ENCODE measurements around the gene CRTC3.
A peak's percentile ranks its signal among the peaks of the same experiment; 100 is the strongest.
"Not testable (repeated sequence)": the region's sequence is repeated elsewhere in the genome, so short reads cannot be mapped to it uniquely, and the experiment has no call there.

Gene CRTC3

GRCh38 chr15:90633360-90633759 is 103.6 kb downstream of the CRTC3 start:
- Histone ChIP-seq H3K27me3 (no peaks in the 10 kb centered on the region), H3K4me3 (no peak overlapping the region), H3K4me1 (no peaks in the 10 kb centered on the region), H3K36me3 (peaks cover 69 to 75% (median 69%) of the 10 kb centered on the region in 3 donors), H3K9me3 (no peaks in the 10 kb centered on the region), H3K27ac (no peak overlapping the region)
- intact Hi-C loops (cut with DNase I; ENCODE audit: low total_unique reads): no loop called here
- no peak for TF ChIP-seq CTCF (IDR thresholded peaks at IDR 0.05)
- DNase-seq: peak in 1 of 2 donors; percentile 62

- H3K4me3 ChIP-seq; DNase-seq; H3K27ac ChIP-seq; intact Hi-C loops (cut with DNase I; ENCODE audit: low total_unique reads); H3K27me3 ChIP-seq; H3K9me3 ChIP-seq; H3K4me1 ChIP-seq: not testable (repeated sequence)
- H3K36me3 ChIP-seq: peaks cover 68 to 77% (median 72%) of the 10 kb centered on the region in 3 donors
Observed at GRCh38 chr15:90636993-90637392, 107.3 kb downstream of the CRTC3 start.

- H3K36me3 ChIP-seq: peaks cover 69 to 79% (median 71%) of the 10 kb centered on the region in 3 donors
- H3K9me3 ChIP-seq: no peaks in the 10 kb centered on the region
- H3K27me3 ChIP-seq: no peaks in the 10 kb centered on the region
- DNase-seq: peak in 1 of 2 donors; percentile 55
- H3K27ac ChIP-seq: peak overlapping the region in 1 of 2 donors; percentile 20
- H3K4me1 ChIP-seq: no peaks in the 10 kb centered on the region
- intact Hi-C loops (cut with DNase I; ENCODE audit: low total_unique reads): no loop called here
- TF ChIP-seq CTCF (IDR thresholded peaks at IDR 0.05): no peak
- H3K4me3 ChIP-seq: no peak overlapping the region
Observed at GRCh38 chr15:90637693-90638092, 108.0 kb downstream of the CRTC3 start.

- Histone ChIP-seq H3K36me3 (peaks cover 69 to 79% (median 71%) of the 10 kb centered on the region in 3 donors), H3K27me3 (no peaks in the 10 kb centered on the region)
Observed at GRCh38 chr15:90638201-90638691, 108.5 kb downstream of the CRTC3 start.

GRCh38 chr15:90638963-90639362 is 109.2 kb downstream of the CRTC3 start:
- no peaks in the 10 kb centered on the region for H3K4me1 ChIP-seq
- H3K36me3 ChIP-seq: peaks cover 71 to 79% (median 73%) of the 10 kb centered on the region in 3 donors
- intact Hi-C loops (cut with DNase I; ENCODE audit: low total_unique reads): no loop called here
- peak in 1 of 2 donors; percentile 43 for DNase-seq
- H3K4me3 ChIP-seq: no peak overlapping the region
- TF ChIP-seq CTCF (IDR thresholded peaks at IDR 0.05): no peak
- H3K27me3 ChIP-seq: no peaks in the 10 kb centered on the region
- H3K9me3 ChIP-seq: no peaks in the 10 kb centered on the region
- peak overlapping the region in 1 of 2 donors; percentile 20 for H3K27ac ChIP-seq

More at GRCh38 chr15:90638201-90638691, 108.5 kb downstream of the CRTC3 start:
- Histone ChIP-seq H3K4me1 (no peaks in the 10 kb centered on the region), H3K4me3 (no peak overlapping the region), H3K27ac (peak overlapping the region in 1 of 2 donors; percentile 20), H3K9me3 (no peaks in the 10 kb centered on the region)
- intact Hi-C loops (cut with DNase I; ENCODE audit: low total_unique reads): no loop called here
- DNase-seq: peak in 1 of 2 donors; percentile 54
- TF ChIP-seq CTCF (IDR thresholded peaks at IDR 0.05): no peak

GRCh38 chr15:90640862-90641261 is 111.1 kb downstream of the CRTC3 start:
- Histone ChIP-seq H3K9me3 (no peaks in the 10 kb centered on the region), H3K36me3 (peaks cover 54 to 80% (median 56%) of the 10 kb centered on the region in 3 donors), H3K4me1 (no peaks in the 10 kb centered on the region), H3K27me3 (no peaks in the 10 kb centered on the region), H3K27ac (no peak overlapping the region), H3K4me3 (no peak overlapping the region)
- TF ChIP-seq CTCF (IDR thresholded peaks at IDR 0.05): no peak
- intact Hi-C loops (cut with DNase I; ENCODE audit: low total_unique reads): no loop called here
- DNase-seq: peak in 1 of 2 donors; percentile 49

Measured in tibial artery (tissue), 4 donors.